Right cardiac atrium (tissue), 5 donors: ENCODE data around the gene TRAP1. TPM values are rescaled to one million over a fixed set of nuclear protein-coding genes. Genes with fewer than 3 reads are reported as not detected.
"Not testable (repeated sequence)": the region's sequence is repeated elsewhere in the genome, so short reads cannot be mapped to it uniquely, and the experiment has no call there.

ENCODE experiments used
- ATAC-seq, 2 donors: fragments of 200-7000 bp; cut with Tn5 transposase; one replicate each; pipeline versions ENCODE4 v1.8.0 to v1.9.1; 2020; ENCODE audit warnings: moderate library complexity in 2 of 2, mild to moderate bottlenecking in 1 of 2
- DNase-seq, 3 donors: peaks; one replicate each; pipeline ENCODE4 v3.0.0-alpha.2; 2020
- H3K27ac ChIP-seq: one replicate; pipeline ENCODE4 v1.5.1; 2013; ENCODE audit warnings: mild to moderate bottlenecking, low read length, control low read depth, moderate library complexity
- H3K27me3 ChIP-seq: one replicate; pipeline ENCODE4 v1.6.1; 2013; ENCODE audit not compliant: control insufficient read depth, insufficient read depth
- H3K4me1 ChIP-seq: one replicate; pipeline ENCODE4 v1.6.1; 2013; ENCODE audit warnings: low read length; ENCODE audit not compliant: control insufficient read depth, insufficient read depth
- H3K4me3 ChIP-seq: one replicate; pipeline ENCODE4 v1.5.1; 2013; ENCODE audit warnings: low read length, control low read depth
- H3K9me3 ChIP-seq: one replicate; pipeline ENCODE4 v1.6.1; 2013; ENCODE audit warnings: low read length; ENCODE audit not compliant: control insufficient read depth
- WGBS: extraction: QIAGEN DNeasy Blood & Tissue Kit; methylation state at CpG from one replicate; pipeline ENCODE4 v1.1.7; 2013; 5-methylcytosine and 5-hydroxymethylcytosine counted together
- intact Hi-C, 4 donors: fragments of 100-400 bp; cut with DNase I; formaldehyde crosslinking; loops; one replicate each; pipeline versions ENCODE4 v1.11.0 to v1.14.0; 2022 to 2023
- polyA plus RNA-seq: library from polyadenylated mRNA; stranded (reverse); fragments of 200-250 nt; gene quantifications from one replicate; pipeline ENCODE4 v1.2.3, GENCODE V29; 2013
- total RNA-seq, 4 donors: library from RNA; stranded (reverse); fragmentation: NEBNext Ultra II Directional; extraction: Animal tissue kit (Norgen Biotek cat#: 25700); gene quantifications; one replicate each; pipeline ENCODE4 v1.2.1, GENCODE V29; 2021
- donor health status: healthy with polysubstance abuse.
- donor health status: DM: no; HTN: yes; CAD: no.
- donor health status: DM: no; HTN: no; CAD: no.
- donor health status: DM: no; HTN: yes; CAD: no; lungs with severe emphysema.
- donor health status: DM: yes; HTN: yes; CAD: no.

The TRAP1 gene
- total and polyA plus RNA-seq, 5 donors = 71.0 to 108 (median 96.0) TPM

- intact Hi-C loops = no loop called here
- WGBS = 79% methylated on average over 3 of the region's 3 CpGs
- ATAC-seq = no peak
Observed at GRCh38 chr16:3659251-3659650, 58.1 kb downstream of the TRAP1 start.

GRCh38 chr16:3656491-3657468, 60.5 kb downstream of the TRAP1 start:
- DNase-seq = no peak
- Histone ChIP-seq H3K4me3 (no peak overlapping the region), H3K27me3 (no peaks in the 10 kb centered on the region), H3K9me3 (no peaks in the 10 kb centered on the region), H3K4me1 (no peaks in the 10 kb centered on the region), H3K27ac (no peak overlapping the region)
- 90% methylated on average over 42 of the region's 42 CpGs for WGBS
- ATAC-seq = no peak
- intact Hi-C loops = no loop called here

More at GRCh38 chr16:3659251-3659650, 58.1 kb downstream of the TRAP1 start:
- DNase-seq = no peak
- no peak overlapping the region for H3K27ac ChIP-seq
- H3K27me3 ChIP-seq = no peaks in the 10 kb centered on the region
- H3K4me1 ChIP-seq = no peaks in the 10 kb centered on the region
- H3K9me3 ChIP-seq = no peaks in the 10 kb centered on the region
- H3K4me3 ChIP-seq = no peak overlapping the region

GRCh38 chr16:3656160-3656490, 61.2 kb downstream of the TRAP1 start:
- intact Hi-C loops, H3K27me3 ChIP-seq, H3K27ac ChIP-seq, ATAC-seq, DNase-seq, H3K4me3 ChIP-seq, H3K4me1 ChIP-seq, H3K9me3 ChIP-seq: not testable (repeated sequence)
- over 99% methylated on average over 7 of the region's 10 CpGs for WGBS

GRCh38 chr16:3655396-3656159, 61.7 kb downstream of the TRAP1 start:
- ATAC-seq (peak; percentile 10 to 22), DNase-seq (no peak)
- intact Hi-C loops = no loop called here
- H3K4me3 ChIP-seq = no peak overlapping the region
- no peaks in the 10 kb centered on the region for H3K4me1 ChIP-seq
- no peaks in the 10 kb centered on the region for H3K27me3 ChIP-seq
- H3K27ac ChIP-seq = no peak overlapping the region
- H3K9me3 ChIP-seq = no peaks in the 10 kb centered on the region
- WGBS = 82% methylated on average over 21 of the region's 21 CpGs

- intact Hi-C loops = no loop called here
- ATAC-seq (peak in 1 of 2 donors; percentile 6), DNase-seq (no peak)
- H3K9me3 ChIP-seq = no peaks in the 10 kb centered on the region
- H3K4me3 ChIP-seq = no peak overlapping the region
- WGBS = 85% methylated on average over 12 of the region's 12 CpGs
- no peak overlapping the region for H3K27ac ChIP-seq
- H3K4me1 ChIP-seq = no peaks in the 10 kb centered on the region
- no peaks in the 10 kb centered on the region for H3K27me3 ChIP-seq
Observed at GRCh38 chr16:3655030-3655395, 62.3 kb downstream of the TRAP1 start.

- WGBS = 69% methylated on average over 14 of the region's 14 CpGs
- Histone ChIP-seq H3K4me1 (no peaks in the 10 kb centered on the region), H3K27ac (no peak within 1 kb of the TSS), H3K27me3 (no peaks in the 10 kb centered on the region), H3K4me3 (no peak within 1 kb of the TSS), H3K9me3 (no peaks in the 10 kb centered on the region)
- intact Hi-C loops = no loop called here
- ATAC-seq = peak; percentile 42 to 50
- peak in 2 of 3 donors; percentile 55 to 74 for DNase-seq
Observed at GRCh38 chr16:3654249-3654991, 62.9 kb downstream of the TRAP1 start, which contains the start of gene DNASE1. Gene DNASE1 (plus strand): TSS chr16:3654691. CDS start chr16:3655374, 683 bp downstream.

- H3K4me1 ChIP-seq = no peaks in the 10 kb centered on the region
- H3K27me3 ChIP-seq = no peaks in the 10 kb centered on the region
- H3K9me3 ChIP-seq = no peaks in the 10 kb centered on the region
- 79% methylated on average over 14 of the region's 14 CpGs for WGBS
- intact Hi-C loops = no loop called here
- no peak for ATAC-seq
- DNase-seq = no peak
- no peak overlapping the region for H3K27ac ChIP-seq
- no peak overlapping the region for H3K4me3 ChIP-seq
Observed at GRCh38 chr16:3652373-3653195, 64.7 kb downstream of the TRAP1 start.

GRCh38 chr16:3651461-3652372, 65.6 kb downstream of the TRAP1 start:
- Histone ChIP-seq H3K27me3 (no peaks in the 10 kb centered on the region), H3K27ac (no peak overlapping the region), H3K9me3 (no peaks in the 10 kb centered on the region), H3K4me3 (no peak overlapping the region), H3K4me1 (no peaks in the 10 kb centered on the region)
- WGBS = 80% methylated on average over 18 of the region's 18 CpGs
- no peak for ATAC-seq
- no peak for DNase-seq
- intact Hi-C loops = no loop called here

- 91% methylated on average over 13 of the region's 13 CpGs for WGBS
Observed at GRCh38 chr16:3650631-3651265, 66.6 kb downstream of the TRAP1 start.

More at GRCh38 chr16:3650631-3651265, 66.6 kb downstream of the TRAP1 start:
- DNase-seq (no peak), ATAC-seq (no peak)
- Histone ChIP-seq H3K4me1 (no peaks in the 10 kb centered on the region), H3K27me3 (no peaks in the 10 kb centered on the region), H3K27ac (no peak overlapping the region), H3K4me3 (no peak overlapping the region), H3K9me3 (no peaks in the 10 kb centered on the region)
- intact Hi-C loops = no loop called here
